NCI-H2107 (cell line): ENCODE measurements around the gene FAM24A.
"Not testable (repeated sequence)": the region's sequence is repeated elsewhere in the genome, so short reads cannot be mapped to it uniquely, and the experiment has no call there.

Source experiments
- DNase-seq: peaks from one replicate; lab custom pipeline; 2025; lab: John Stamatoyannopoulos, UW

Gene FAM24A

GRCh38 chr10:122910310-122910709 lies at the start of gene FAM24A:
TSS of gene FAM24A (plus strand) at chr10:122910610. CDS start at chr10:122911635, 1,025 bp downstream.
- DNase-seq: no peak

GRCh38 chr10:122861711-122862161 lies 48.7 kb upstream of the FAM24A start:
- DNase-seq: no peak

- DNase-seq: no peak
Measured at GRCh38 chr10:122863216-122864193, 46.9 kb upstream of the FAM24A start.

- DNase-seq: no peak
Measured at GRCh38 chr10:122864194-122864592, 46.2 kb upstream of the FAM24A start.

GRCh38 chr10:122864901-122865300 lies 45.5 kb upstream of the FAM24A start:
- no peak for DNase-seq

GRCh38 chr10:122866757-122867482 lies 43.5 kb upstream of the FAM24A start:
- DNase-seq: not testable (repeated sequence)

GRCh38 chr10:122868768-122869167 lies 41.6 kb upstream of the FAM24A start:
- DNase-seq: not testable (repeated sequence)

GRCh38 chr10:122871947-122872346 lies 38.5 kb upstream of the FAM24A start:
- DNase-seq: not testable (repeated sequence)

- DNase-seq: no peak
Measured at GRCh38 chr10:122875843-122876466, 34.5 kb upstream of the FAM24A start.

- DNase-seq: no peak
Measured at GRCh38 chr10:122876467-122876855, 33.9 kb upstream of the FAM24A start.

- no peak for DNase-seq
Measured at GRCh38 chr10:122877264-122877663, 33.1 kb upstream of the FAM24A start.

GRCh38 chr10:122878799-122879338 lies 31.5 kb upstream of the FAM24A start:
- DNase-seq: no peak

GRCh38 chr10:122879339-122880273 lies 30.8 kb upstream of the FAM24A start, which contains the start of gene FAM24B:
TSS of gene FAM24B (minus strand) at chr10:122879581. CDS start at chr10:122850515, 29,066 bp downstream.
- no peak for DNase-seq

- no peak for DNase-seq
Measured at GRCh38 chr10:122882766-122883165, 27.6 kb upstream of the FAM24A start.

- DNase-seq: no peak
Measured at GRCh38 chr10:122884166-122884565, 26.2 kb upstream of the FAM24A start.

- no peak for DNase-seq
Measured at GRCh38 chr10:122894261-122894944, 16.0 kb upstream of the FAM24A start.

- not testable (repeated sequence) for DNase-seq
Measured at GRCh38 chr10:122903861-122904260, 6.5 kb upstream of the FAM24A start.

- no peak for DNase-seq
Measured at GRCh38 chr10:122911889-122912484, 1.6 kb downstream of the FAM24A start.

- no peak for DNase-seq
Measured at GRCh38 chr10:122915700-122916099, 5.3 kb downstream of the FAM24A start.

GRCh38 chr10:122930140-122930539 lies 19.7 kb downstream of the FAM24A start:
- DNase-seq: no peak
